Peyer's patch (tissue), 4 donors: ENCODE measurements around the gene KIAA1671. TPM values are rescaled to one million over a fixed set of nuclear protein-coding genes. Genes with fewer than 3 reads are reported as not detected.

ENCODE experiments used
- DNase-seq, 3 donors: peaks; one replicate each; pipeline ENCODE4 v3.0.0-alpha.2; 2017 to 2019
- H3K27ac ChIP-seq, 4 donors: fragments of 200-600 bp; sonication (generic); one replicate each; pipeline ENCODE4 v1.5.1; 2016 to 2019
- H3K27me3 ChIP-seq, 2 donors: fragments of 200-600 bp; sonication (generic); one replicate each; pipeline ENCODE4 v1.5.1; 2019
- H3K36me3 ChIP-seq, 3 donors: fragments of 200-600 bp; sonication (generic); one replicate each; pipeline ENCODE4 v1.5.1; 2016 to 2019
- H3K4me1 ChIP-seq, 4 donors: fragments of 200-600 bp; sonication (generic); one replicate each; pipeline ENCODE4 v1.5.1; 2016 to 2019
- H3K4me3 ChIP-seq, 4 donors: fragments of 200-600 bp; sonication (generic); 1 replicate in 3 of 4; 2 replicates in 1 of 4; pipeline ENCODE4 v1.5.1; 2016 to 2019; ENCODE audit warnings: mild to moderate bottlenecking in 1 of 4
- H3K9me3 ChIP-seq, 4 donors: fragments of 200-600 bp; sonication (generic); one replicate each; pipeline ENCODE4 v1.5.1; 2016 to 2019; ENCODE audit warnings: mild to moderate bottlenecking in 1 of 4
- CTCF ChIP-seq, 6 experiments: fragments of 450-650 bp in 4 of 6; fragments of 200-600 bp in 2 of 6; sonication (generic) in 1 of 6; IDR thresholded peaks; one replicate each; pipeline ENCODE4 v1.5.1; 2017 to 2019; ENCODE audit warnings: antibody characterized with exemption in 6 of 6, mild to moderate bottlenecking in 3 of 6, moderate library complexity in 1 of 6
- POLR2A ChIP-seq, 2 donors: fragments of 450-650 bp; IDR thresholded peaks; one replicate each; pipeline ENCODE4 v1.5.1; 2017; ENCODE audit warnings: antibody characterized with exemption in 2 of 2, mild to moderate bottlenecking in 2 of 2, moderate library complexity in 2 of 2
- total RNA-seq, 4 donors: library from RNA; depleted of rRNA; stranded (reverse); fragments of >200 nt; gene quantifications; one replicate each; pipeline ENCODE4 v1.1.0, GENCODE V29; 2016

The KIAA1671 gene
- total RNA-seq, 4 donors from 2014 or later, result 41.3 to 149 (median 113) TPM

GRCh38 chr22:25120093-25120561 is 167.6 kb downstream of the KIAA1671 start:
- no peak for TF ChIP-seq CTCF (IDR thresholded peaks at IDR 0.05)
- TF ChIP-seq POLR2A (IDR thresholded peaks at IDR 0.05), result no peak
- peaks cover 0 to 19% (median 0%) of the 10 kb centered on the region in 4 donors for H3K4me1 ChIP-seq

GRCh38 chr22:25120761-25121212 is 168.3 kb downstream of the KIAA1671 start:
- H3K4me3 ChIP-seq, result no peak overlapping the region
- H3K36me3 ChIP-seq, result no peaks in the 10 kb centered on the region
- H3K9me3 ChIP-seq, result no peaks in the 10 kb centered on the region
- no peak for DNase-seq
- peak overlapping the region in 3 of 4 donors; percentile 63 to 75 (median 67) for H3K27ac ChIP-seq
- peaks cover 0 to 19% (median 0%) of the 10 kb centered on the region in 4 donors for H3K4me1 ChIP-seq
- TF ChIP-seq POLR2A (IDR thresholded peaks at IDR 0.05) (no peak), CTCF (IDR thresholded peaks at IDR 0.05) (no peak)
- H3K27me3 ChIP-seq, result no peaks in the 10 kb centered on the region

More at GRCh38 chr22:25120093-25120561, 167.6 kb downstream of the KIAA1671 start:
- H3K9me3 ChIP-seq, result no peaks in the 10 kb centered on the region
- no peaks in the 10 kb centered on the region for H3K27me3 ChIP-seq
- H3K36me3 ChIP-seq, result no peaks in the 10 kb centered on the region
- H3K27ac ChIP-seq, result peak overlapping the region in 3 of 4 donors; percentile 63 to 75 (median 67)
- no peak overlapping the region for H3K4me3 ChIP-seq
- peak in 1 of 3 donors; percentile 51 for DNase-seq

- H3K36me3 ChIP-seq, result no peaks in the 10 kb centered on the region
- no peaks in the 10 kb centered on the region for H3K9me3 ChIP-seq
- H3K27ac ChIP-seq, result no peak overlapping the region
- H3K4me1 ChIP-seq, result peaks cover 0 to 19% (median 0%) of the 10 kb centered on the region in 4 donors
- H3K4me3 ChIP-seq, result no peak overlapping the region
- no peaks in the 10 kb centered on the region for H3K27me3 ChIP-seq
- TF ChIP-seq CTCF (IDR thresholded peaks at IDR 0.05) (no peak), POLR2A (IDR thresholded peaks at IDR 0.05) (no peak)
- no peak for DNase-seq
Measured at GRCh38 chr22:25122136-25122764, 169.7 kb downstream of the KIAA1671 start.

- H3K27ac ChIP-seq, result no peak overlapping the region
Measured at GRCh38 chr22:25123677-25124076, 171.2 kb downstream of the KIAA1671 start.

GRCh38 chr22:25125693-25126357 is 173.3 kb downstream of the KIAA1671 start:
- no peak for DNase-seq
- no peak for TF ChIP-seq CTCF (IDR thresholded peaks at IDR 0.05)
- no peak for TF ChIP-seq POLR2A (IDR thresholded peaks at IDR 0.05)
- H3K27me3 ChIP-seq, result no peaks in the 10 kb centered on the region
- no peaks in the 10 kb centered on the region for H3K9me3 ChIP-seq
- H3K27ac ChIP-seq, result no peak overlapping the region
- peaks cover 0 to 7% (median 0%) of the 10 kb centered on the region in 4 donors for H3K4me1 ChIP-seq
- H3K36me3 ChIP-seq, result no peaks in the 10 kb centered on the region
- H3K4me3 ChIP-seq, result no peak overlapping the region

More at GRCh38 chr22:25123677-25124076, 171.2 kb downstream of the KIAA1671 start:
- H3K4me1 ChIP-seq, result peaks cover 0 to 19% (median 0%) of the 10 kb centered on the region in 4 donors
- H3K36me3 ChIP-seq, result no peaks in the 10 kb centered on the region
- no peaks in the 10 kb centered on the region for H3K27me3 ChIP-seq
- no peak overlapping the region for H3K4me3 ChIP-seq
- no peak for TF ChIP-seq CTCF (IDR thresholded peaks at IDR 0.05)
- no peak for TF ChIP-seq POLR2A (IDR thresholded peaks at IDR 0.05)
- H3K9me3 ChIP-seq, result no peaks in the 10 kb centered on the region
- DNase-seq, result no peak
